Fibroblast of skin of left quadriceps (primary cell): ENCODE data around the gene UBAC2.

Experiments
- DNase-seq, 2 experiments: peaks; one replicate each; pipeline ENCODE4 v3.0.0-alpha.2; 2013; ENCODE audit warnings: low read depth in 2 of 2

UBAC2 gene

GRCh38 chr13:99269627-99270241, 69.1 kb downstream of the UBAC2 start:
- DNase-seq, result peak; percentile 40 to 44

GRCh38 chr13:99270518-99270917, 69.9 kb downstream of the UBAC2 start:
- DNase-seq, result no peak

DNA sequence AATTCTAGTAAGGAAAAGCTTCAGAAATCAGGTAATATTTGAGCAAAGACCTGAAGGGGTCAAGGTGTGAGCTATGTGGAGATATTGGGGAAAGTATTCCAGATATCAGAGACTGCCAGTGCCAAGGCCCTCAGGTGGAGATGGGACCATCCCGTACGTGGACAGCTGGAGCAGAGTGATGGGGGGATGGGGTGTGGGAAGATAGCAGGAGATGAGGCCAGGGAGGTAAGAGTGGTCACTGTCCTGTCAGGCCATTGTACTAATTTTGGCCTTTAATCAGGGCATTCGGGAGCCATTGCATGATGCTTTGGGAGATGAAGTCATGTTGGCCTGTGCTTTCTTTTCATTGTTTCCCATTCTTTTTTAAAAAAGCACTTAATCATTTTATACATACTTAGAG, 70.6 kb downstream of the UBAC2 start:
- no peak for DNase-seq

- no peak for DNase-seq
Measured at GRCh38 chr13:99272481-99272880, 71.8 kb downstream of the UBAC2 start.

DNA sequence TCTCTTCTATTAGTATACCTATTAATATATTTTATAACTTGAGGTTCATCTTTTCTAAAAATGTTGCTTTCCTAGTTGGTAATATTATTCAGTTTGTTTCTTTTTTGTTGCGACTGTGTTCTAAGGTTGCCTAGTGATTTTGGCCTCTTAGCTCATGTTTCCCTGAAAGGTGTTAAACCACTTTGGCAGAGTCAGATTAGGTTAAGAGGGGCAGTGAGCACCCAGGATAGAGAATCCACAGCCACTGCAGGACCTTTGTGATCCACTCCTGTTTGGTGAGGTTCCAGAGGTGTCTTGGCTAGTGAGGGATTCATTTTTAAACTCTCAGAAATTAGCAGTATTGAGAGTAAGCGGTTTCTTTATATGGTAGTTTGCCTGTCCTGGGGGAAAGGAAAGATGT, 72.5 kb downstream of the UBAC2 start:
- no peak for DNase-seq

- peak; percentile 46 to 47 for DNase-seq
Measured at GRCh38 chr13:99275093-99275469, 74.4 kb downstream of the UBAC2 start.

- no peak for DNase-seq
Measured at GRCh38 chr13:99276706-99277105, 76.1 kb downstream of the UBAC2 start.

- no peak for DNase-seq
Measured at GRCh38 chr13:99277629-99278028, 77.0 kb downstream of the UBAC2 start.

GRCh38 chr13:99278200-99278599, 77.5 kb downstream of the UBAC2 start:
- DNase-seq, result no peak

DNA sequence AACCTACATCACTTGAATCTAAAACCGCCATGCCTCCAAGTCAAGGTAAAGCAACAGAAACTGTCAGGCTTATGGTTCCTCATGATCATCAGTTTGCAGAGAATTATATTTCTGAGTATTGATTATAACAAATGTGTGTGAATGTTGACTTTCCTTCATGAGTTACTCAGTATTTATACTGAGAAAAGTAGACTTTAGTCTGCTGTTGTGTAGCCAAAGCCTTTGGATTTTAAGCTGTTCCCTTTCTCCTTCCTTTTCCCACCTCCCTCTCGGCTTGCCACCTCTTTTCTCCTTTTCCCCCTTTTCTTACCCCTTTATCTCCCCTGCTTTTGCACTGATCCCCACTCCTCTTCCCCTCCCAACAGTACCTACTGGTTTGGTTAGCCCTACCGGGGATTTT, 78.2 kb downstream of the UBAC2 start:
- DNase-seq, result no peak

DNA sequence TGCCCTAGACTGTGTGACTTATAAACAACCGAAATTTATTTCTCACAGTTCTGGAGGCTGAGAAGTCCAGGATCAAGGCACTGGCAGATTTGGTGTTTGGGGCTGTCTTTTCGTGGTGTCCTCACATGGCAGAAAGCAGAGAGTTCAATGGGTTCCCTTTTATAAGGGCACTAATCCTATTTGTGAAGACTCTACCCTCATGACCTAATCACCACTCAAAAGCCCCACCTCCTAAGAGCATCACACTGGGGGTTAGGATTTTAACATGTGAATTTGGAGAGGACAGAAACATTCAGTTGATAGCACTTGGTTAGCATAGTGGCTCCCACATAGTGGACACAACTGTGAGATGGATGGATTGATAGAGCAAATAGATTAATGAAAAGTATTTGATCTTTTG, 79.0 kb downstream of the UBAC2 start:
- no peak for DNase-seq

GRCh38 chr13:99280166-99280565, 79.5 kb downstream of the UBAC2 start:
- DNase-seq, result peak; percentile 49 to 61

GRCh38 chr13:99281811-99282263, 81.2 kb downstream of the UBAC2 start:
- DNase-seq, result no peak

- DNase-seq, result peak in 1 of 2 experiments; percentile 26
Measured at GRCh38 chr13:99282264-99283231, 81.9 kb downstream of the UBAC2 start.

DNA sequence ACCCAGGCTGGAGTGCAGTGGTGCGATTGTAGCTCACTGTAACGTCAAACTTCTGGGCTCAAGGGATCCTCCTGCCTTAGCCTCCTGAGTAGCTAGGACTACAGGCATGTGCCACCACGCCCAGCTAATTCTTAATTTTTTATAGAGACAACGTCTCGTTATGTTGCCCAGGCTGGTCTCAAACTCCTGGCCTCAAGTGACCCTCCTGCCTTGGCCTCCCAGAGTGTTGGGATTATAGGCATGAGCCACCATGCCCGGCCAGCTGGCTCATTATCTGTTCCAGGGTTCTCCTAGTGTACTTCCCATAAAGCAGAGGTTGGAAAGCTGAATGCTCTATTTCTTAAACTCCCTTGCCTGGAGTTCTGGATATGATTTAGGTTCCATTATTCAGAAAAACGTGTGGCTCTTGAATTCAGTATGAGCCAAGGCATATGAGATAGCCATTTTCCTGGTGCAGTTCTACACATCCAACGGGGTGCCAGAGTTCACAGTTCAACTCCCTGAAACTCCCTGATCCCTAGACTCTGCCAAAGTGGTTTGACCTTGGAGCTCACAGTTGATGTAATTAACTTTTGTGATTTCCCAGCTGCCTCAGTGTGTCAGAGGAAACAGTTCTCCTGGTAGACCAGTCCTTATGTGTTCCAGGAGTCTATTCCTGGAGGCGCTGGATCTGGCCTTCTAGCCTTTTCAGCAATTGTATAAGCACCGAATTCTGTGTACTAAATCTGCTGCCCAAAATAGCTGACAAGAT, 85.0 kb downstream of the UBAC2 start:
- no peak for DNase-seq

GRCh38 chr13:99287551-99287950, 86.9 kb downstream of the UBAC2 start:
- DNase-seq, result no peak

DNA sequence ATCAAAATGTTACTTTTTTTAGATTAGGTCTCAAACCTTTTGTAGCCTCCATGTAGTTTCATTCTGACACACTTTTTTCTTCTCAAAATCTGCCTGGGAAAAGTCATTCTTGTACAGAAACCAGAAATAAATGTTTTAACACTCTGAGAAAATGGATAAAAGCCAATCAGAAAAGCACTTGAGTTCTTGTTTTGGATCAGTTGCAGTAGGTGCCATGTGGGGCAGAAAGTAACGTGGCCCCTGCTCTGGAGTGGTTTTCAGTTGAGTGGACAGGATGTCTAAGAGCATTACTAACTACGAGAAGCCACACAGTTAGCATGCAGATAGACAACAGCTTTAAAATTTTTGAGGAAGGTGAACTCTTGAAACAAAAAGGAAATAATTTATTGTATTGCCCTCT, 87.4 kb downstream of the UBAC2 start:
- DNase-seq, result no peak

GRCh38 chr13:99289271-99289670, 88.6 kb downstream of the UBAC2 start:
- DNase-seq, result no peak

GRCh38 chr13:99289674-99290337, 89.2 kb downstream of the UBAC2 start:
- no peak for DNase-seq

GRCh38 chr13:99290894-99291293, 90.2 kb downstream of the UBAC2 start:
- no peak for DNase-seq

DNA sequence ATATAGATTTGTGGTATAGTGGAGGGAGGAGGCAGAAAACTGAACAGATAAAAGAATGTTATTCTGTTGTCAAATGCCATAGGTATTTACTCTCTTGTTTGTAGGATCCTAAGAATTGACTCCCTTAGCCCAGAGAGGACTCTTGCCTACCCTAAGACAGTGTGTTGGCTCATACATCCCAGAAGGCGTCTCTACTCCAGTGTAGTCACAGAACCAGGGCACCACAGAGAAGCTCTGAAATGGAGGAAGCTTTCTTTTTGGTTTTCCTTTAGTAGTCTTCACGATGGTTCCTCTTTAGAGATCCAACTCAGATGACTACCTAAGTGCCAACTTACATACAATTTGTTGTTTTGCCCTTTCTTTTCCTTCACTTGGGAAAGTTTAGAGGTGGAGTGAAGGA, 92.5 kb downstream of the UBAC2 start:
- DNase-seq, result no peak

DNA sequence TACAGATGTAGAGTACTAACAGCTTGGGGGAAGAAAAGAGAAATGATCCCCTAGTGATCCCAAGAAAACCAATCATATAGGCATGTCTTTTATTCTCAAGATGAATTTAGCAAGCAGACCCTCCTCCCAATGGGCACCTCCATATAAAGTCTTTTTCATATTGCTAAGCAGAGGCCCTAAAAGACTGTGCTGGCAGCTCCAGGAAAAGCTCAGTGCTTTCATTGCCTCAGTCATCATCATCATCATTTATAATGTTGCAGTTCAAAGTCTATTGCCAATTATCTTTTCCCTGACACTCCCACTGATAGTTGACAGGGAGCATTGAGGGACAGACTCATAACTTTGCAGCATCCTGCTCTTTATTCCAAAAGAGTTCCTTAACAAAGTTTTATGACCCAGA, 93.5 kb downstream of the UBAC2 start:
- DNase-seq, result no peak
